RWPE2 (cell line): ENCODE results near the gene SLC49A4.
A peak's percentile ranks its signal among the peaks of the same experiment; 100 is the strongest.

ENCODE experiments used
- ATAC-seq: fragments of 200-7000 bp; cut with Tn5 transposase; 3 replicates; pipeline ENCODE4 v1.9.1; 2021; ENCODE audit warnings: low read depth
- DNase-seq: peaks from one replicate; pipeline ENCODE4 v3.0.0-alpha.2; 2020; ENCODE audit warnings: low spot score
- H3K27ac ChIP-seq: fragments of 450-650 bp; 2 replicates; pipeline ENCODE4 v1.5.1; 2017; ENCODE audit warnings: mild to moderate bottlenecking; ENCODE audit not compliant: poor library complexity, severe bottlenecking
- H3K27me3 ChIP-seq: fragments of 250-450 bp; sonication (Bioruptor Pico); 2 replicates; pipeline ENCODE4 v1.5.1; 2021; ENCODE audit warnings: mild to moderate bottlenecking, moderate library complexity; ENCODE audit not compliant: insufficient read depth, poor library complexity, severe bottlenecking
- H3K36me3 ChIP-seq: fragments of 250-450 bp; sonication (Bioruptor Pico); 2 replicates; pipeline ENCODE4 v1.5.1; 2020; ENCODE audit warnings: low read depth, mild to moderate bottlenecking, moderate library complexity
- H3K4me1 ChIP-seq: fragments of 250-450 bp; sonication (Bioruptor Pico); 2 replicates; pipeline ENCODE4 v1.5.1; 2021; ENCODE audit warnings: mild to moderate bottlenecking, moderate library complexity; ENCODE audit not compliant: insufficient read depth, poor library complexity, severe bottlenecking
- H3K4me3 ChIP-seq: fragments of 250-450 bp; sonication (Bioruptor Pico); 2 replicates; pipeline ENCODE4 v1.5.1; 2021; ENCODE audit warnings: mild to moderate bottlenecking, moderate library complexity; ENCODE audit not compliant: severe bottlenecking
- H3K9me3 ChIP-seq: fragments of 250-450 bp; sonication (Bioruptor Pico); 2 replicates; pipeline ENCODE4 v1.5.1; 2021; ENCODE audit warnings: mild to moderate bottlenecking, moderate library complexity; ENCODE audit not compliant: severe bottlenecking
- CTCF ChIP-seq: fragments of 450-650 bp; IDR thresholded peaks from one replicate; pipeline ENCODE4 v1.5.1; 2017; ENCODE audit warnings: mild to moderate bottlenecking, moderate library complexity; ENCODE audit not compliant: poor library complexity, severe bottlenecking

SLC49A4 gene

GRCh38 chr3:122928396-122929187 lies 133.7 kb downstream of the SLC49A4 start:
- Histone ChIP-seq H3K4me1 (peaks cover 29% of the 10 kb centered on the region), H3K9me3 (no peaks in the 10 kb centered on the region), H3K27me3 (no peaks in the 10 kb centered on the region), H3K36me3 (no peaks in the 10 kb centered on the region), H3K4me3 (no peak overlapping the region), H3K27ac (no peak overlapping the region)
- no peak for DNase-seq
- no peak for TF ChIP-seq CTCF
- no peak for ATAC-seq

GRCh38 chr3:122929188-122930062 lies 134.6 kb downstream of the SLC49A4 start:
- Histone ChIP-seq H3K27me3 (no peaks in the 10 kb centered on the region), H3K4me1 (peaks cover 35% of the 10 kb centered on the region), H3K27ac (no peak overlapping the region), H3K9me3 (no peaks in the 10 kb centered on the region), H3K36me3 (no peaks in the 10 kb centered on the region), H3K4me3 (no peak overlapping the region)
- ATAC-seq (no peak), DNase-seq (no peak)
- TF ChIP-seq CTCF, result no peak

- no peak for ATAC-seq
These were observed 135.5 kb downstream of the SLC49A4 start for GRCh38 chr3:122930063-122930997.

More at GRCh38 chr3:122930063-122930997, 135.5 kb downstream of the SLC49A4 start:
- H3K27me3 ChIP-seq, result no peaks in the 10 kb centered on the region
- DNase-seq, result no peak
- H3K36me3 ChIP-seq, result no peaks in the 10 kb centered on the region
- H3K4me1 ChIP-seq, result peaks cover 35% of the 10 kb centered on the region
- TF ChIP-seq CTCF, result no peak
- H3K4me3 ChIP-seq, result no peak overlapping the region
- peak overlapping the region; percentile 91 for H3K27ac ChIP-seq
- no peaks in the 10 kb centered on the region for H3K9me3 ChIP-seq
